ENCODE data around the gene EPHA1.

EPHA1 gene

DNA sequence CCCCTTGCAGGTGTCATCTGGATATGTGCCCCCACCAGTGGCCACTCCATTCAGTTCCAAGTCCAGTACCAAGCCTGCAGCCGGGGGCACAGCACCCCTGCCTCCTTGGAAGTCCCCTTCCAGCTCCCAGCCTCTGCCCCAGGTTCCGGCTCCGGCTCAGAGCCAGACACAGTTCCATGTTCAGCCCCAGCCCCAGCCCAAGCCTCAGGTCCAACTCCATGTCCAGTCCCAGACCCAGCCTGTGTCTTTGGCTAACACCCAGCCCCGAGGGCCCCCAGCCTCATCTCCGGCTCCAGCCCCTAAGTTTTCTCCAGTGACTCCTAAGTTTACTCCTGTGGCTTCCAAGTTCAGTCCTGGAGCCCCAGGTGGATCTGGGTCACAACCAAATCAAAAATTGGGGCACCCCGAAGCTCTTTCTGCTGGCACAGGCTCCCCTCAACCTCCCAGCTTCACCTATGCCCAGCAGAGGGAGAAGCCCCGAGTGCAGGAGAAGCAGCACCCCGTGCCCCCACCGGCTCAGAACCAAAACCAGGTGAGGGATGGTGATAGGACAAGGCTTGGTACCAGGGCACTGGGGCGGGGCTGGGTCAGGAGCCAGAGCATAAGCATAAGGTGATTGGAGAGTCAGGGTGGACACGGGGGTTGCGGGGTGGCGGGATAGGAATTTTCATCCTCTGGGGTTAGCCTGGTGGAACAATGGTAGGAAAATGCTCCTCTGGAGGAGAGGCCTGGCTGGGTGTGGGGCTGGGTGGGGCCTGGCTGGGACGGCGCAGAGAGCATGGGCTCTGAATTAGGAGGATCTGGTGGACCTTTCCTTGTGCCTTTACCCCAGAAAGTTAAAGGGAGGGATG is 25.6 kb downstream of the EPHA1 start:
- peak overlapping the region; percentile 95 for H3K4me3 ChIP-seq (replicated peaks; ENCODE audit: low read depth, low read length)
- TF ChIP-seq, protein P1, sequence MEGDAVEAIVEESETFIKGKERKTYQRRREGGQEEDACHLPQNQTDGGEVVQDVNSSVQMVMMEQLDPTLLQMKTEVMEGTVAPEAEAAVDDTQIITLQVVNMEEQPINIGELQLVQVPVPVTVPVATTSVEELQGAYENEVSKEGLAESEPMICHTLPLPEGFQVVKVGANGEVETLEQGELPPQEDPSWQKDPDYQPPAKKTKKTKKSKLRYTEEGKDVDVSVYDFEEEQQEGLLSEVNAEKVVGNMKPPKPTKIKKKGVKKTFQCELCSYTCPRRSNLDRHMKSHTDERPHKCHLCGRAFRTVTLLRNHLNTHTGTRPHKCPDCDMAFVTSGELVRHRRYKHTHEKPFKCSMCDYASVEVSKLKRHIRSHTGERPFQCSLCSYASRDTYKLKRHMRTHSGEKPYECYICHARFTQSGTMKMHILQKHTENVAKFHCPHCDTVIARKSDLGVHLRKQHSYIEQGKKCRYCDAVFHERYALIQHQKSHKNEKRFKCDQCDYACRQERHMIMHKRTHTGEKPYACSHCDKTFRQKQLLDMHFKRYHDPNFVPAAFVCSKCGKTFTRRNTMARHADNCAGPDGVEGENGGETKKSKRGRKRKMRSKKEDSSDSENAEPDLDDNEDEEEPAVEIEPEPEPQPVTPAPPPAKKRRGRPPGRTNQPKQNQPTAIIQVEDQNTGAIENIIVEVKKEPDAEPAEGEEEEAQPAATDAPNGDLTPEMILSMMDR (IDR thresholded peaks at IDR 0.05; ENCODE audit: low read length, missing control alignments) = no peak
- DNase-seq (ENCODE audit: low read depth) = no peak

DNA sequence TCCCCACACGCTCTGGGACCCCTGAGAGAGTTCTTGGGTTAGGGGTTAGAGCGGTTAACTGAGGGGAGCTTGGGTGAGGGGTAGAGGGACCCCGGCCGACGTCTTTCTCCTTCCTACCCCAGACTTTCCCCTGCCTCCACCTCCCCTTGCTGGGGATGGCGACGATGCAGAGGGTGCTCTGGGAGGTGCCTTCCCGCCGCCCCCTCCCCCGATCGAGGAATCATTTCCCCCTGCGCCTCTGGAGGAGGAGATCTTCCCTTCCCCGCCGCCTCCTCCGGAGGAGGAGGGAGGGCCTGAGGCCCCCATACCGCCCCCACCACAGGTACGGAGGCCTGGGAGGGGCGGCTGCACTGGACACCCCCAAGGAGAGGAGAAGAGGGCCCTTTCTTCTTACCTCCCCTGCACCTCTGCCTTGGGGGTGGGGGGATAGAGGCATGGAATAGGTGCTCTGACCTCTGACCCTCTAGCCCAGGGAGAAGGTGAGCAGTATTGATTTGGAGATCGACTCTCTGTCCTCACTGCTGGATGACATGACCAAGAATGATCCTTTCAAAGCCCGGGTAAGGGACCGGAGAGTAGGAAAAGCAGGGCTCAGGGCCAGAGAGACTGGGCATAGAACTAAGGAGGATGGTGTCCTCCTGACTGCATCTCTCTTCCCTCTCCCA is 26.4 kb downstream of the EPHA1 start:
- H3K4me3 ChIP-seq (replicated peaks; ENCODE audit: low read depth, low read length) = peak overlapping the region; percentile 95
- TF ChIP-seq, protein P1 (IDR thresholded peaks at IDR 0.05; ENCODE audit: low read length, missing control alignments) = no peak
- no peak for DNase-seq (ENCODE audit: low read depth)

DNA sequence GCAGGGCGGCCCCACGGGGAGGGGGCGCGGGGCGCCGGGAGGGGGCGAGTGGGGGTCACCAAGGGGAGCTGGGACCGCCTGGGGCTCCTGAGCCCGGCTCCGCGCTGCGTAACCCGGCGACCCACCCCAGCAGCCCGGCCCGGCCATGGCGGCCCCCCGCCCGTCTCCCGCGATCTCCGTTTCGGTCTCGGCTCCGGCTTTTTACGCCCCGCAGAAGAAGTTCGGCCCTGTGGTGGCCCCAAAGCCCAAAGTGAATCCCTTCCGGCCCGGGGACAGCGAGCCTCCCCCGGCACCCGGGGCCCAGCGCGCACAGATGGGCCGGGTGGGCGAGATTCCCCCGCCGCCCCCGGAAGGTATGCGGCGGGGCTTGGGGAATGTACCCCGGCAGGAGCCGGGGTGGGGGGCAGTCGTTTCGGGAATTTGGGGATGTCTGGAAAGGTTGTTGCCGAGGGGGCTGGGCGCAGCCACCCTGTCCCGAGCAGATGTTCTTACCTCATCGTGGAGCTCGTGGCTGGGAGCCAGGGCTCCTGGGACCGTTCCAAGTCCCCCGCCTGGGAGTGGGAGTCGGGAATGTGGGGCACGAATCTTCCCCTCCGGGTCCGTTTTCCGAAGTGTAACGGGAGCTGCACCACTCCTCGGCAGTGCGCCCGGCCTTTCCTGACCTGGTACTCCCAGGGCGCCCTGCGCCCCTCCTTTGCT is 27.1 kb downstream of the EPHA1 start:
- H3K4me3 ChIP-seq (replicated peaks; ENCODE audit: low read depth, low read length) = peak overlapping the region; percentile 95
- DNase-seq (ENCODE audit: low read depth) = peak; percentile 88
- TF ChIP-seq, protein P1 (IDR thresholded peaks at IDR 0.05; ENCODE audit: low read length, missing control alignments) = no peak

DNA sequence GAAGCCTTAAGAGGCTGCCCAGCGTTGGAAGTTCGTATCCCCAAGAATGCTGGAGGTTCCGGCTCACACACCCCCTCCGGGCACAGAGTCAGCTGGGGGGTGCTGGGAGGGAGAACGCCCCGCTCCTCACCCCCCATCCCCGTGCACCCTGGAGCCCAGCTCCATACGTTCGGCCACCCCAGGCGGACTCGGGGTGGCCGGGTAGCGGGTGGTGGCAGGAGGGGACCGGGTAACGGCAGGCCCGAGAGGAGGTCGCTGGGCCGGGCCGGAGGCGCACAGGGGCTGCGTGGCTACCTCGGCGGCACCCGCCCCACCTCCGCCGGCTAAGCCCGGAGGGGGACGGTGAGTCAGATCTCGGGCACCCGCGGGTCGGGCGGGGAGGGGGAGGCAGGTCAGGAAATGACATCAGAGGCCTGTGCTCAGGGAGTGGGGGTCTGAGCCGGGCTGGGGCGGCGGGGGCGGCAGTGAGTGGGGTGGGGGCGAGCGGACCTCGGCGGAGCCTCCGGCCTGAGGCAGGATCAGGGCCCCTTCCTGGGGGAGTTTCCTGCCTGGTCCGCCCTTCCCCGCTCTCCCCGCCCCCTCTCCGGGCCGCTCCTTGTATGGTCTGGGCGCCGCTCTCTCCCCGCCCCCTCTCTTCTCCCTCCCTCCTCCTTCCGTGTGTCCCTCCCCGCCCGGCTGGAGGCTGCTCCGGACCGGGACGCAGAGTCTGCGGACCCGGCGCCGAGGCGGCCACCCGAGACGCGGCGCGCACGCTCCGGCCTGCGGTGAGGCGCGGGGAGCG is 27.8 kb downstream of the EPHA1 start, which contains the start of gene ZYX:
TSS of gene ZYX (plus strand) at position 700 of the 781 bp plus-strand sequence. CDS start 227 bp downstream, outside the sequence.
- TF ChIP-seq, protein P1 (IDR thresholded peaks at IDR 0.05; ENCODE audit: low read length, missing control alignments) = no peak
- peak within 1 kb of the TSS; percentile 95 for H3K4me3 ChIP-seq (replicated peaks; ENCODE audit: low read depth, low read length)
- DNase-seq (ENCODE audit: low read depth) = peak; percentile 98

DNA sequence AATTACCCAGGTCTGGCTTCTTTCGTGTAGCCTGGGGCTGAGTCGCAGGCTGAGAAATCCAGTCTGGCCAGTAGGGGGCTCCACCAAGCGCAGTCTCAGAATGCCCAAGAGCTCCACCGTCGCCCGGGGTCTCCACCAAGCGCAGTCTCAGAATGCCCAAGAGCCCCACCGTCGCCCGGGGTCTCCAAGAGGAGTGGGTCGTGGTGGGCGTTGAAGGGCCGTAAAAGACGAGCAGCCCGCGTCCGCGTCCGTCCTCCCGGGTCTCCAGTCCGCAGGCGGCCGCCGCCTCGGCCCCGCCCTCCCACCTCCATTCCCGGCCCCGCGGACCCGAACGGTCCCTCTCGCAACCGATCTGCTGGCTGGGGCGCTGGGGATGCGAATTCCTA is 28.4 kb downstream of the EPHA1 start:
- H3K4me3 ChIP-seq (replicated peaks; ENCODE audit: low read depth, low read length) = peak overlapping the region; percentile 95
- TF ChIP-seq, protein P1 (IDR thresholded peaks at IDR 0.05; ENCODE audit: low read length, missing control alignments) = peak; percentile 81
- peak; percentile 91 for DNase-seq (ENCODE audit: low read depth)

DNA sequence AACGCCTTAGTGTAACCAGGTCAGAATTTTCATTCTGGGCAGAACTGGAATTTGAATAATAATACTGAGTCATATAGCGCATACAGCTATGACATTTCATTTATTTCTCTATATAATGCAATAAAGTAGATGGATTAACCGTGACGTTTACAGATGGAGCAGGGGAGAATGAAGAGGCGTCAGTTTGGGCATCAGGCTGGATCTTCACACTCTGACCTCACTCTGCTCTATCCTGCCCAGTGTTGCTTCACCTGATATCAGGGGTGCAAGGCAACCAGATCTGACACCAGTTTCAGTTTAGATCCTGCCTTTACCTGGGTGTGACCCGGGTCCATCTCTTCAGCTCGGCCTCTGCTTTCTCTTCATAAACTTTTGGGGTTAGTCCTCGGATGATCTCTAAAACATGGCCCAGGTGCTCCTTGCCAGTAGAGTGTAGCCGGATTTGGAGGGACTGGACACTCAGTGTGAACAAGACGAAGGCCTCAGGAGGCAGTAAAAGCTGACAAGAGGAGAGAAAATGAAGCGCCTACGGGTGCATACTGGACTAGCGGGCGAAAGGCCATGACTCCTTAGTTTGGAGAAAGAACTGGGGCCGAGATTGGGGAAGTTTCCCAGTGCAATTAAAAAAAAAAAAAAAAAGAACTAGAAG is 28.9 kb downstream of the EPHA1 start:
- TF ChIP-seq, protein P1 (IDR thresholded peaks at IDR 0.05; ENCODE audit: low read length, missing control alignments) = no peak
- H3K4me3 ChIP-seq (replicated peaks; ENCODE audit: low read depth, low read length) = peak overlapping the region; percentile 95
- DNase-seq (ENCODE audit: low read depth) = no peak

All from fibroblast of pulmonary artery (primary cell).